ENCODE measurements around the gene USP6NL. TPM values are rescaled to one million over a fixed set of nuclear protein-coding genes. Genes with fewer than 3 reads are reported as not detected.

USP6NL gene
- polyA plus RNA-seq, 1 donor (not counting 4 experiments of a cell fraction or from before 2014, with no cell fraction given): 8.7 TPM

- Histone ChIP-seq H3K9me1 (ENCODE audit: control insufficient read depth, extremely low read depth, insufficient read depth, low read length) (no peaks in the 10 kb centered on the region), H3K4me2 (ENCODE audit: control insufficient read depth, extremely low read depth, insufficient read depth, low read depth, low read length) (no peak overlapping the region), H3K79me2 (ENCODE audit: control insufficient read depth, insufficient read depth, low read length) (no peaks in the 10 kb centered on the region), H3K36me3 (ENCODE audit: control insufficient read depth in 2 of 2, extremely low read depth in 1 of 2, insufficient read depth in 2 of 2, low read length in 2 of 2) (no peaks in the 10 kb centered on the region), H3K9ac (ENCODE audit: control insufficient read depth, extremely low read depth, insufficient read depth, low read length) (no peak overlapping the region), H3K4me1 (ENCODE audit: control insufficient read depth, extremely low read depth, insufficient read depth, low read length) (peaks cover 6% of the 10 kb centered on the region), H2AFZ (ENCODE audit: control insufficient read depth, low read length) (no peak overlapping the region), H3K27ac (ENCODE audit: control insufficient read depth, insufficient read depth, low read length) (no peak overlapping the region), H3K9me3 (ENCODE audit: control insufficient read depth, low read depth, low read length) (no peaks in the 10 kb centered on the region), H4K20me1 (ENCODE audit: control insufficient read depth, extremely low read depth, insufficient read depth, low read length) (no peaks in the 10 kb centered on the region), H3K27me3 (ENCODE audit: control insufficient read depth, extremely low read depth, insufficient read depth, low read length) (no peaks in the 10 kb centered on the region), H3K4me3 (ENCODE audit: control insufficient read depth in 2 of 3, extremely low read depth in 1 of 3, insufficient read depth in 2 of 3, low read depth in 1 of 3, low read length in 3 of 3) (no peak overlapping the region)
- FAIRE-seq: no peak
- DNase-seq (ENCODE audit: low read depth, low spot score): no peak
- TF ChIP-seq CTCF (optimal IDR thresholded peaks at IDR 0.05 in 1 of 3, IDR thresholded peaks at IDR 0.05 in 1 of 3, conservative IDR thresholded peaks at IDR 0.05 in 1 of 3; ENCODE audit: extremely low read depth in 1 of 3, insufficient read depth in 2 of 3, low read length in 3 of 3) (no peak), EZH2 (IDR thresholded peaks at IDR 0.05; ENCODE audit: low read length) (no peak)
- dilution Hi-C loops (cut with MboI; ENCODE audit: extremely low pct_ligation_motif_present, low sequenced_read_pairs): no loop called here
These were observed 42.5 kb upstream of the USP6NL start for GRCh38 chr10:11653758-11654471.

GRCh38 chr10:11647676-11648075, 36.2 kb upstream of the USP6NL start:
- H3K4me2 ChIP-seq (ENCODE audit: control insufficient read depth, extremely low read depth, insufficient read depth, low read depth, low read length): no peak overlapping the region
- H3K27me3 ChIP-seq (ENCODE audit: control insufficient read depth, extremely low read depth, insufficient read depth, low read length): no peaks in the 10 kb centered on the region
- H3K79me2 ChIP-seq (ENCODE audit: control insufficient read depth, insufficient read depth, low read length): no peaks in the 10 kb centered on the region
- H4K20me1 ChIP-seq (ENCODE audit: control insufficient read depth, extremely low read depth, insufficient read depth, low read length): no peaks in the 10 kb centered on the region
- no peak for DNase-seq (ENCODE audit: low read depth, low spot score)
- H3K9me3 ChIP-seq (ENCODE audit: control insufficient read depth, low read depth, low read length): no peaks in the 10 kb centered on the region
- H3K4me1 ChIP-seq (ENCODE audit: control insufficient read depth, extremely low read depth, insufficient read depth, low read length): peaks cover 6% of the 10 kb centered on the region
- H3K4me3 ChIP-seq (ENCODE audit: control insufficient read depth in 2 of 3, extremely low read depth in 1 of 3, insufficient read depth in 2 of 3, low read depth in 1 of 3, low read length in 3 of 3): no peak overlapping the region
- H3K36me3 ChIP-seq (ENCODE audit: control insufficient read depth in 2 of 2, extremely low read depth in 1 of 2, insufficient read depth in 2 of 2, low read length in 2 of 2): no peaks in the 10 kb centered on the region
- no peak overlapping the region for H3K27ac ChIP-seq (ENCODE audit: control insufficient read depth, insufficient read depth, low read length)
- no peak overlapping the region for H3K9ac ChIP-seq (ENCODE audit: control insufficient read depth, extremely low read depth, insufficient read depth, low read length)
- dilution Hi-C loops (cut with MboI; ENCODE audit: extremely low pct_ligation_motif_present, low sequenced_read_pairs): no loop called here
- FAIRE-seq: no peak
- no peak overlapping the region for H2AFZ ChIP-seq (ENCODE audit: control insufficient read depth, low read length)
- TF ChIP-seq CTCF (optimal IDR thresholded peaks at IDR 0.05 in 1 of 3, IDR thresholded peaks at IDR 0.05 in 1 of 3, conservative IDR thresholded peaks at IDR 0.05 in 1 of 3; ENCODE audit: extremely low read depth in 1 of 3, insufficient read depth in 2 of 3, low read length in 3 of 3) (no peak), EZH2 (IDR thresholded peaks at IDR 0.05; ENCODE audit: low read length) (no peak)
- H3K9me1 ChIP-seq (ENCODE audit: control insufficient read depth, extremely low read depth, insufficient read depth, low read length): no peaks in the 10 kb centered on the region
